HEK293 (cell line): Measurements from ENCODE around the gene CYP27A1.

Source experiments
- EGR2 ChIP-seq: fragments of 450-650 bp; formaldehyde crosslinking; IDR thresholded peaks from 2 replicates; pipeline ENCODE4 v1.5.1; 2016; ENCODE audit warnings: low read depth, missing biosample characterization, missing genetic modification characterization
- GLI2 ChIP-seq: fragments of 450-650 bp; formaldehyde crosslinking; IDR thresholded peaks from 2 replicates; pipeline ENCODE4; 2017; ENCODE audit warnings: missing biosample characterization, missing genetic modification characterization, low read depth, borderline replicate concordance
- GLIS2 ChIP-seq: fragments of 450-650 bp; formaldehyde crosslinking; IDR thresholded peaks from 2 replicates; pipeline ENCODE4 v1.5.1; 2016; ENCODE audit warnings: missing biosample characterization, missing genetic modification characterization
- KLF10 ChIP-seq: fragments of 450-650 bp; IDR thresholded peaks from 2 replicates; pipeline ENCODE4 v1.5.1; 2018; ENCODE audit warnings: missing biosample characterization, mild to moderate bottlenecking, missing genetic modification characterization
- SP7 ChIP-seq: fragments of 450-650 bp; formaldehyde crosslinking; IDR thresholded peaks from 2 replicates; pipeline ENCODE4 v1.5.1; 2016; ENCODE audit warnings: missing biosample characterization, missing genetic modification characterization
- ZFP41 ChIP-seq: fragments of 450-650 bp; formaldehyde crosslinking; IDR thresholded peaks from 2 replicates; pipeline ENCODE4 v1.5.1; 2016; ENCODE audit warnings: missing biosample characterization, missing genetic modification characterization, borderline replicate concordance
- ZIC2 ChIP-seq: fragments of 450-650 bp; formaldehyde crosslinking; IDR thresholded peaks from 2 replicates; pipeline ENCODE4 v1.5.1; 2016; ENCODE audit warnings: missing biosample characterization, missing genetic modification characterization
- ZNF146 ChIP-seq: fragments of 450-650 bp; formaldehyde crosslinking; IDR thresholded peaks from 2 replicates; pipeline ENCODE4 v1.5.1; 2016; ENCODE audit warnings: missing biosample characterization, missing genetic modification characterization
- ZNF521 ChIP-seq: fragments of 450-650 bp; formaldehyde crosslinking; IDR thresholded peaks from 2 replicates; pipeline ENCODE4 v1.5.1; 2017; ENCODE audit warnings: missing biosample characterization, mild to moderate bottlenecking, missing genetic modification characterization
- ZNF654 ChIP-seq: fragments of 450-650 bp; formaldehyde crosslinking; IDR thresholded peaks from 2 replicates; pipeline ENCODE4 v1.5.1; 2016; ENCODE audit warnings: low read depth, missing biosample characterization, missing genetic modification characterization
- ZNF660 ChIP-seq: fragments of 450-650 bp; IDR thresholded peaks from 2 replicates; pipeline ENCODE4 v1.5.1; 2018; ENCODE audit warnings: missing biosample characterization, mild to moderate bottlenecking, missing genetic modification characterization
- ZNF785 ChIP-seq: fragments of 450-650 bp; formaldehyde crosslinking; IDR thresholded peaks from 2 replicates; pipeline ENCODE4 v1.5.1; 2016; ENCODE audit warnings: missing biosample characterization, missing genetic modification characterization
- ZNF791 ChIP-seq: fragments of 450-650 bp; formaldehyde crosslinking; IDR thresholded peaks from 2 replicates; pipeline ENCODE4 v1.5.1; 2016; ENCODE audit warnings: missing biosample characterization, missing genetic modification characterization
- TF ChIP-seq, protein P1 (sequence below): fragments of 450-650 bp; formaldehyde crosslinking; IDR thresholded peaks from 2 replicates; pipeline ENCODE4 v1.5.1; 2016; ENCODE audit warnings: missing biosample characterization, missing genetic modification characterization
- TF ChIP-seq, protein P2 (sequence below): fragments of 450-650 bp; formaldehyde crosslinking; IDR thresholded peaks from 2 replicates; pipeline ENCODE4 v1.5.1; 2016; ENCODE audit warnings: missing biosample characterization, missing genetic modification characterization
- TF ChIP-seq, protein P3 (sequence below): fragments of 450-650 bp; formaldehyde crosslinking; IDR thresholded peaks from 2 replicates; pipeline ENCODE4 v1.5.1; 2016; ENCODE audit warnings: missing biosample characterization, missing genetic modification characterization
- TF ChIP-seq, protein P4 (sequence below): fragments of 450-650 bp; formaldehyde crosslinking; IDR thresholded peaks from 2 replicates; pipeline ENCODE4 v1.5.1; 2017; ENCODE audit warnings: missing biosample characterization, missing genetic modification characterization
- TF ChIP-seq, protein P5 (sequence below): fragments of 450-650 bp; formaldehyde crosslinking; IDR thresholded peaks from 2 replicates; pipeline ENCODE4 v1.5.1; 2017; ENCODE audit warnings: missing biosample characterization, missing genetic modification characterization
- TF ChIP-seq, protein P6 (sequence below): fragments of 450-650 bp; formaldehyde crosslinking; IDR thresholded peaks from 2 replicates; pipeline ENCODE4 v1.5.1; 2016; ENCODE audit warnings: missing biosample characterization, missing genetic modification characterization
- TF ChIP-seq, protein P7 (sequence below): fragments of 450-650 bp; formaldehyde crosslinking; IDR thresholded peaks from 2 replicates; pipeline ENCODE4 v1.5.1; 2016; ENCODE audit warnings: missing biosample characterization, missing genetic modification characterization

CYP27A1 gene

DNA sequence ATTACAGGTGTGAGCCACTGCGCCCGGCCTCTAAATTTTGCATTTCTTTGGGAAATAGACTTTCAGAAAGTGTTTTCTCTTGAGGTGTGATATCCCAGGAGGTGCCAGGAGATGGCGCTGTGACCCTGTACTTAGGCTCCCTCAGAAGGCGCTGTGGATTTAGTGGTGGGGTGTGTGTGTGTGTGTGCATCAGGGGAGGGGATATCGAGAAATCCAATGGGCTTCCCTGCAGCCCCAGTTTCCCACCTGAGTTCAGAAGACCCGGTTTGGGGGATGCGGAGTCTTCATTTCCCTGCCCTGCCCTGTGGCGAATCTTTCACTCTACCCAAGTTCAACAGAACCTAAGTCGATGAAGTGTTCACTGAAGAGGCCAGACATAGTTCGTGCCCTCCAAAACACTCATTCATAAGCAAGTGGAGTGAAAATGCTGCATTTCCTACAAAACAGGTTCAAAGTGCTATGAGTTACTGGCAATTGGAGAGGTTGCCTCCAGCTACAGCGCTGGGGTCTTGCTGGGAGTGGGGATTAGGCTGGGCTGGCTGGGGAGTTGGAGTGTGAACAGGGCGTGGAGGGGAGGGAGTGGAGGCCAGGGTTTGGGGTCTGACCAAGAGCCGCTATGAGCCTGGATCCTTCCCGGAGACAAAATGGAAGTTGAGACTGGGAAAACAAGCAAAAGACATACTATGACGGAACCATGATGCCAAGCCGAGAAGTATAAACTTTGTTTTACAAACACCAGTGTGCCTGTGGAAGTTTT lies 71.1 kb downstream of the CYP27A1 start (continued):
- no peak for TF ChIP-seq KLF10 (tag by site-specific recombination)
- TF ChIP-seq, protein P1, sequence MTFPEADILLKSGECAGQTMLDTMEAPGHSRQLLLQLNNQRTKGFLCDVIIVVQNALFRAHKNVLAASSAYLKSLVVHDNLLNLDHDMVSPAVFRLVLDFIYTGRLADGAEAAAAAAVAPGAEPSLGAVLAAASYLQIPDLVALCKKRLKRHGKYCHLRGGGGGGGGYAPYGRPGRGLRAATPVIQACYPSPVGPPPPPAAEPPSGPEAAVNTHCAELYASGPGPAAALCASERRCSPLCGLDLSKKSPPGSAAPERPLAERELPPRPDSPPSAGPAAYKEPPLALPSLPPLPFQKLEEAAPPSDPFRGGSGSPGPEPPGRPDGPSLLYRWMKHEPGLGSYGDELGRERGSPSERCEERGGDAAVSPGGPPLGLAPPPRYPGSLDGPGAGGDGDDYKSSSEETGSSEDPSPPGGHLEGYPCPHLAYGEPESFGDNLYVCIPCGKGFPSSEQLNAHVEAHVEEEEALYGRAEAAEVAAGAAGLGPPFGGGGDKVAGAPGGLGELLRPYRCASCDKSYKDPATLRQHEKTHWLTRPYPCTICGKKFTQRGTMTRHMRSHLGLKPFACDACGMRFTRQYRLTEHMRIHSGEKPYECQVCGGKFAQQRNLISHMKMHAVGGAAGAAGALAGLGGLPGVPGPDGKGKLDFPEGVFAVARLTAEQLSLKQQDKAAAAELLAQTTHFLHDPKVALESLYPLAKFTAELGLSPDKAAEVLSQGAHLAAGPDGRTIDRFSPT: no peak
- 0 out of 2 replicates have a peak, but pooled peaks have one; percentile 12 for TF ChIP-seq SP7 (tag by site-specific recombination)
- TF ChIP-seq, protein P2, sequence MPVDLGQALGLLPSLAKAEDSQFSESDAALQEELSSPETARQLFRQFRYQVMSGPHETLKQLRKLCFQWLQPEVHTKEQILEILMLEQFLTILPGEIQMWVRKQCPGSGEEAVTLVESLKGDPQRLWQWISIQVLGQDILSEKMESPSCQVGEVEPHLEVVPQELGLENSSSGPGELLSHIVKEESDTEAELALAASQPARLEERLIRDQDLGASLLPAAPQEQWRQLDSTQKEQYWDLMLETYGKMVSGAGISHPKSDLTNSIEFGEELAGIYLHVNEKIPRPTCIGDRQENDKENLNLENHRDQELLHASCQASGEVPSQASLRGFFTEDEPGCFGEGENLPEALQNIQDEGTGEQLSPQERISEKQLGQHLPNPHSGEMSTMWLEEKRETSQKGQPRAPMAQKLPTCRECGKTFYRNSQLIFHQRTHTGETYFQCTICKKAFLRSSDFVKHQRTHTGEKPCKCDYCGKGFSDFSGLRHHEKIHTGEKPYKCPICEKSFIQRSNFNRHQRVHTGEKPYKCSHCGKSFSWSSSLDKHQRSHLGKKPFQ (tag by site-specific recombination): peak; percentile 37; the same call in 1 of the 2 replicates
- TF ChIP-seq, protein P3, sequence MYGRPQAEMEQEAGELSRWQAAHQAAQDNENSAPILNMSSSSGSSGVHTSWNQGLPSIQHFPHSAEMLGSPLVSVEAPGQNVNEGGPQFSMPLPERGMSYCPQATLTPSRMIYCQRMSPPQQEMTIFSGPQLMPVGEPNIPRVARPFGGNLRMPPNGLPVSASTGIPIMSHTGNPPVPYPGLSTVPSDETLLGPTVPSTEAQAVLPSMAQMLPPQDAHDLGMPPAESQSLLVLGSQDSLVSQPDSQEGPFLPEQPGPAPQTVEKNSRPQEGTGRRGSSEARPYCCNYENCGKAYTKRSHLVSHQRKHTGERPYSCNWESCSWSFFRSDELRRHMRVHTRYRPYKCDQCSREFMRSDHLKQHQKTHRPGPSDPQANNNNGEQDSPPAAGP (tag by site-specific recombination): 0 out of 2 replicates have a peak, but pooled peaks have one; percentile 36
- TF ChIP-seq EGR2: no peak
- TF ChIP-seq ZFP41: no peak
- TF ChIP-seq GLI2: no peak
- TF ChIP-seq ZNF785 (tag by site-specific recombination): no peak
- TF ChIP-seq, protein P4, sequence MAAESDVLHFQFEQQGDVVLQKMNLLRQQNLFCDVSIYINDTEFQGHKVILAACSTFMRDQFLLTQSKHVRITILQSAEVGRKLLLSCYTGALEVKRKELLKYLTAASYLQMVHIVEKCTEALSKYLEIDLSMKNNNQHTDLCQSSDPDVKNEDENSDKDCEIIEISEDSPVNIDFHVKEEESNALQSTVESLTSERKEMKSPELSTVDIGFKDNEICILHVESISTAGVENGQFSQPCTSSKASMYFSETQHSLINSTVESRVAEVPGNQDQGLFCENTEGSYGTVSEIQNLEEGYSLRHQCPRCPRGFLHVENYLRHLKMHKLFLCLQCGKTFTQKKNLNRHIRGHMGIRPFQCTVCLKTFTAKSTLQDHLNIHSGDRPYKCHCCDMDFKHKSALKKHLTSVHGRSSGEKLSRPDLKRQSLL (tag by site-specific recombination): no peak
- TF ChIP-seq ZNF660 (tag by site-specific recombination): peak; percentile 39; the same call in 1 of the 2 replicates
- TF ChIP-seq, protein P5, sequence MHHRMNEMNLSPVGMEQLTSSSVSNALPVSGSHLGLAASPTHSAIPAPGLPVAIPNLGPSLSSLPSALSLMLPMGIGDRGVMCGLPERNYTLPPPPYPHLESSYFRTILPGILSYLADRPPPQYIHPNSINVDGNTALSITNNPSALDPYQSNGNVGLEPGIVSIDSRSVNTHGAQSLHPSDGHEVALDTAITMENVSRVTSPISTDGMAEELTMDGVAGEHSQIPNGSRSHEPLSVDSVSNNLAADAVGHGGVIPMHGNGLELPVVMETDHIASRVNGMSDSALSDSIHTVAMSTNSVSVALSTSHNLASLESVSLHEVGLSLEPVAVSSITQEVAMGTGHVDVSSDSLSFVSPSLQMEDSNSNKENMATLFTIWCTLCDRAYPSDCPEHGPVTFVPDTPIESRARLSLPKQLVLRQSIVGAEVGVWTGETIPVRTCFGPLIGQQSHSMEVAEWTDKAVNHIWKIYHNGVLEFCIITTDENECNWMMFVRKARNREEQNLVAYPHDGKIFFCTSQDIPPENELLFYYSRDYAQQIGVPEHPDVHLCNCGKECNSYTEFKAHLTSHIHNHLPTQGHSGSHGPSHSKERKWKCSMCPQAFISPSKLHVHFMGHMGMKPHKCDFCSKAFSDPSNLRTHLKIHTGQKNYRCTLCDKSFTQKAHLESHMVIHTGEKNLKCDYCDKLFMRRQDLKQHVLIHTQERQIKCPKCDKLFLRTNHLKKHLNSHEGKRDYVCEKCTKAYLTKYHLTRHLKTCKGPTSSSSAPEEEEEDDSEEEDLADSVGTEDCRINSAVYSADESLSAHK: no peak
- TF ChIP-seq, protein P6, sequence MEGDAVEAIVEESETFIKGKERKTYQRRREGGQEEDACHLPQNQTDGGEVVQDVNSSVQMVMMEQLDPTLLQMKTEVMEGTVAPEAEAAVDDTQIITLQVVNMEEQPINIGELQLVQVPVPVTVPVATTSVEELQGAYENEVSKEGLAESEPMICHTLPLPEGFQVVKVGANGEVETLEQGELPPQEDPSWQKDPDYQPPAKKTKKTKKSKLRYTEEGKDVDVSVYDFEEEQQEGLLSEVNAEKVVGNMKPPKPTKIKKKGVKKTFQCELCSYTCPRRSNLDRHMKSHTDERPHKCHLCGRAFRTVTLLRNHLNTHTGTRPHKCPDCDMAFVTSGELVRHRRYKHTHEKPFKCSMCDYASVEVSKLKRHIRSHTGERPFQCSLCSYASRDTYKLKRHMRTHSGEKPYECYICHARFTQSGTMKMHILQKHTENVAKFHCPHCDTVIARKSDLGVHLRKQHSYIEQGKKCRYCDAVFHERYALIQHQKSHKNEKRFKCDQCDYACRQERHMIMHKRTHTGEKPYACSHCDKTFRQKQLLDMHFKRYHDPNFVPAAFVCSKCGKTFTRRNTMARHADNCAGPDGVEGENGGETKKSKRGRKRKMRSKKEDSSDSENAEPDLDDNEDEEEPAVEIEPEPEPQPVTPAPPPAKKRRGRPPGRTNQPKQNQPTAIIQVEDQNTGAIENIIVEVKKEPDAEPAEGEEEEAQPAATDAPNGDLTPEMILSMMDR: peak; percentile 92
- TF ChIP-seq ZNF146: no peak
- no peak for TF ChIP-seq GLIS2 (tag by site-specific recombination)
- TF ChIP-seq, protein P7, sequence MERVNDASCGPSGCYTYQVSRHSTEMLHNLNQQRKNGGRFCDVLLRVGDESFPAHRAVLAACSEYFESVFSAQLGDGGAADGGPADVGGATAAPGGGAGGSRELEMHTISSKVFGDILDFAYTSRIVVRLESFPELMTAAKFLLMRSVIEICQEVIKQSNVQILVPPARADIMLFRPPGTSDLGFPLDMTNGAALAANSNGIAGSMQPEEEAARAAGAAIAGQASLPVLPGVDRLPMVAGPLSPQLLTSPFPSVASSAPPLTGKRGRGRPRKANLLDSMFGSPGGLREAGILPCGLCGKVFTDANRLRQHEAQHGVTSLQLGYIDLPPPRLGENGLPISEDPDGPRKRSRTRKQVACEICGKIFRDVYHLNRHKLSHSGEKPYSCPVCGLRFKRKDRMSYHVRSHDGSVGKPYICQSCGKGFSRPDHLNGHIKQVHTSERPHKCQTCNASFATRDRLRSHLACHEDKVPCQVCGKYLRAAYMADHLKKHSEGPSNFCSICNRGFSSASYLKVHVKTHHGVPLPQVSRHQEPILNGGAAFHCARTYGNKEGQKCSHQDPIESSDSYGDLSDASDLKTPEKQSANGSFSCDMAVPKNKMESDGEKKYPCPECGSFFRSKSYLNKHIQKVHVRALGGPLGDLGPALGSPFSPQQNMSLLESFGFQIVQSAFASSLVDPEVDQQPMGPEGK (tag by site-specific recombination): 0 out of 2 replicates have a peak, but pooled peaks have one; percentile 24
- TF ChIP-seq ZNF791 (tag by site-specific recombination): no peak
- TF ChIP-seq ZNF521 (tag by site-specific recombination): no peak
- no peak for TF ChIP-seq ZIC2 (tag by site-specific recombination)
- peak; percentile 98 for TF ChIP-seq ZNF654 (tag by site-specific recombination)
- TF ChIP-seq, all 188 proteins: peak for 10
